Tibial artery (tissue), 4 donors: ENCODE data around the gene KRTAP2-1.
"Not testable (repeated sequence)": the region's sequence is repeated elsewhere in the genome, so short reads cannot be mapped to it uniquely, and the experiment has no call there.

Source experiments
- DNase-seq, 2 donors: peaks; one replicate each; pipeline ENCODE4 v3.0.0-alpha.2; 2019
- H3K27ac ChIP-seq, 2 donors: fragments of 200-600 bp; sonication (generic) in 1 of 2; 1 replicate in 1 of 2; 2 replicates in 1 of 2; pipeline ENCODE4 v1.5.1; 2018 to 2019; ENCODE audit warnings: mild to moderate bottlenecking in 1 of 2
- H3K27me3 ChIP-seq, 2 donors: fragments of 200-600 bp; sonication (generic) in 1 of 2; one replicate each; pipeline versions ENCODE4 v1.5.1 to v1.6.0; 2016 to 2019
- H3K36me3 ChIP-seq, 3 donors: fragments of 200-600 bp; sonication (generic) in 2 of 3; one replicate each; pipeline ENCODE4 v1.5.1; 2016 to 2019; ENCODE audit warnings: mild to moderate bottlenecking in 2 of 3
- H3K4me1 ChIP-seq, 4 donors: fragments of 200-600 bp; sonication (generic) in 2 of 4; 1 replicate in 3 of 4; 2 replicates in 1 of 4; pipeline ENCODE4 v1.5.1; 2016 to 2019
- H3K4me3 ChIP-seq, 2 donors: fragments of 200-600 bp; sonication (generic) in 1 of 2; 1 replicate in 1 of 2; 2 replicates in 1 of 2; pipeline ENCODE4 v1.5.1; 2018 to 2019; ENCODE audit warnings: mild to moderate bottlenecking in 2 of 2
- H3K9me3 ChIP-seq, 3 donors: fragments of 200-600 bp; sonication (generic) in 1 of 3; one replicate each; pipeline ENCODE4 v1.5.1; 2016 to 2019
- CTCF ChIP-seq, 2 experiments: fragments of 200-600 bp in 1 of 2; fragments of 450-650 bp in 1 of 2; IDR thresholded peaks; one replicate each; pipeline ENCODE4 v1.5.1; 2017 to 2019; ENCODE audit warnings: antibody characterized with exemption in 2 of 2, mild to moderate bottlenecking in 1 of 2, moderate library complexity in 1 of 2
- intact Hi-C: fragments of 100-400 bp; cut with DNase I; formaldehyde crosslinking; loops from one replicate; pipeline ENCODE4 v1.15.0; 2023; ENCODE audit warnings: low total_unique reads

Gene KRTAP2-1

GRCh38 chr17:41046735-41047465 is at the start of gene KRTAP2-1:
Gene KRTAP2-1 (minus strand): TSS chr17:41047316. CDS start chr17:41047267, 49 bp downstream.
- H3K27ac ChIP-seq, intact Hi-C loops, H3K4me1 ChIP-seq, H3K9me3 ChIP-seq, H3K36me3 ChIP-seq, H3K4me3 ChIP-seq, H3K27me3 ChIP-seq, DNase-seq: not testable (repeated sequence)

- Histone ChIP-seq H3K27me3 (no peaks in the 10 kb centered on the region), H3K4me1 (no peaks in the 10 kb centered on the region), H3K36me3 (no peaks in the 10 kb centered on the region), H3K9me3 (no peaks in the 10 kb centered on the region), H3K4me3 (no peak overlapping the region), H3K27ac (no peak overlapping the region)
- no peak for TF ChIP-seq CTCF (IDR thresholded peaks at IDR 0.05)
- DNase-seq, result no peak
- intact Hi-C loops, result no loop called here
Measured at GRCh38 chr17:41096055-41096454, 48.9 kb upstream of the KRTAP2-1 start.

- H3K4me3 ChIP-seq, H3K9me3 ChIP-seq, H3K27ac ChIP-seq, H3K27me3 ChIP-seq, H3K36me3 ChIP-seq, H3K4me1 ChIP-seq, DNase-seq, intact Hi-C loops: not testable (repeated sequence)
Measured at GRCh38 chr17:41088760-41089352, 41.7 kb upstream of the KRTAP2-1 start.

GRCh38 chr17:41084100-41084856 is 37.2 kb upstream of the KRTAP2-1 start, which contains the start of gene KRTAP4-7:
Gene KRTAP4-7 (plus strand): TSS chr17:41084150. CDS start chr17:41084207, 57 bp downstream.
- H3K36me3 ChIP-seq, H3K9me3 ChIP-seq, DNase-seq, H3K27ac ChIP-seq, H3K4me3 ChIP-seq, intact Hi-C loops, H3K4me1 ChIP-seq, H3K27me3 ChIP-seq: not testable (repeated sequence)

GRCh38 chr17:41083427-41083826 is 36.3 kb upstream of the KRTAP2-1 start:
- H3K27ac ChIP-seq, H3K4me3 ChIP-seq, H3K4me1 ChIP-seq, DNase-seq, H3K27me3 ChIP-seq, H3K9me3 ChIP-seq, H3K36me3 ChIP-seq, intact Hi-C loops: not testable (repeated sequence)

GRCh38 chr17:41082626-41083025 is 35.5 kb upstream of the KRTAP2-1 start:
- Histone ChIP-seq H3K9me3 (no peaks in the 10 kb centered on the region), H3K27ac (no peak overlapping the region), H3K4me1 (no peaks in the 10 kb centered on the region), H3K27me3 (no peaks in the 10 kb centered on the region), H3K36me3 (no peaks in the 10 kb centered on the region), H3K4me3 (no peak overlapping the region)
- TF ChIP-seq CTCF (IDR thresholded peaks at IDR 0.05), result no peak
- intact Hi-C loops, result no loop called here
- DNase-seq, result no peak

- Histone ChIP-seq H3K4me3 (no peak overlapping the region), H3K27ac (no peak overlapping the region), H3K27me3 (no peaks in the 10 kb centered on the region), H3K9me3 (no peaks in the 10 kb centered on the region), H3K36me3 (no peaks in the 10 kb centered on the region), H3K4me1 (no peaks in the 10 kb centered on the region)
- intact Hi-C loops, result no loop called here
- DNase-seq, result no peak
- TF ChIP-seq CTCF (IDR thresholded peaks at IDR 0.05), result no peak
Measured at GRCh38 chr17:41076788-41077187, 29.7 kb upstream of the KRTAP2-1 start.
